AG04449 (cell line): ENCODE measurements around the gene ZNF362.

Experiments
- CTCF ChIA-PET: fragments of 350-600 bp; formaldehyde crosslinking; extraction: SDS; loops from one replicate; lab custom pipeline; 2021; ENCODE audit warnings: antibody characterized with exemption; lab: Yijun Ruan, JAX
- POLR2A ChIA-PET: fragments of 400-600, 350-600 bp; formaldehyde crosslinking; extraction: SDS; loops from one replicate; lab custom pipeline; 2020; ENCODE audit warnings: antibody characterized with exemption, inconsistent platforms; lab: Yijun Ruan, JAX
- DNase-seq: peaks from one replicate; pipeline ENCODE4 v3.0.0-alpha.2; 2010; ENCODE audit warnings: low read depth, low spot score
- H3K4me3 ChIP-seq: 2 replicates; pipeline ENCODE4 v1.5.1; 2011; ENCODE audit warnings: low read depth, mild to moderate bottlenecking, control low read depth, low read length
- CTCF ChIP-seq: IDR thresholded peaks from one replicate; pipeline ENCODE4 v1.5.1; 2011; ENCODE audit warnings: mild to moderate bottlenecking, moderate library complexity, low read length, control low read depth, inconsistent platforms; ENCODE audit not compliant: insufficient read depth; ENCODE audit errors: missing control alignments

The ZNF362 gene

GRCh38 chr1:33295450-33296081 lies 39.3 kb downstream of the ZNF362 start:
- CTCF ChIA-PET = interaction anchor here (0.6 to 12.1 kb wide), 84 partner anchors 9 to 318 kb away, joined by 3 to 436 read pairs (median 5); partner anchors contain the start of genes A3GALT2 and ZSCAN20
- POLR2A ChIA-PET = no interaction called here
- H3K4me3 ChIP-seq = no peak overlapping the region
- no peak for DNase-seq
- peak; percentile 94 for TF ChIP-seq CTCF

GRCh38 chr1:33296082-33296458 lies 39.8 kb downstream of the ZNF362 start:
- no peak for DNase-seq
- no peak overlapping the region for H3K4me3 ChIP-seq
- no peak for TF ChIP-seq CTCF
- CTCF ChIA-PET = interaction anchor here (0.6 to 12.1 kb wide), 79 partner anchors 9 to 318 kb away, joined by 3 to 436 read pairs (median 5); partner anchors contain the start of genes A3GALT2 and ZSCAN20
- POLR2A ChIA-PET = no interaction called here

- TF ChIP-seq CTCF = no peak
- POLR2A ChIA-PET = no interaction called here
- CTCF ChIA-PET = interaction anchor here (0.9 to 12.1 kb wide), 40 partner anchors 8 to 317 kb away, joined by 3 to 436 read pairs (median 10); partner anchors contain the start of genes A3GALT2 and ZSCAN20
- H3K4me3 ChIP-seq = no peak overlapping the region
- DNase-seq = no peak
Measured at GRCh38 chr1:33296824-33297223, 40.5 kb downstream of the ZNF362 start.

GRCh38 chr1:33297911-33298622 lies 41.8 kb downstream of the ZNF362 start:
- no peak overlapping the region for H3K4me3 ChIP-seq
- no peak for DNase-seq
- no peak for TF ChIP-seq CTCF
- POLR2A ChIA-PET = no interaction called here
- CTCF ChIA-PET = interaction anchor here (0.7 to 12.1 kb wide), 37 partner anchors 9 to 316 kb away, joined by 3 to 436 read pairs (median 5); partner anchors contain the start of gene ZSCAN20

GRCh38 chr1:33298623-33299277 lies 42.5 kb downstream of the ZNF362 start:
- no peak overlapping the region for H3K4me3 ChIP-seq
- CTCF ChIA-PET = interaction anchor here (0.8 to 12.1 kb wide), 33 partner anchors 8 to 315 kb away, joined by 3 to 436 read pairs (median 5); partner anchors contain the start of gene ZSCAN20
- DNase-seq = no peak
- POLR2A ChIA-PET = no interaction called here
- TF ChIP-seq CTCF = peak; percentile 94
